K562 (cell line): Measurements from ENCODE around the gene RYR1. TPM values are rescaled to one million over a fixed set of nuclear protein-coding genes. Genes with fewer than 3 reads are reported as not detected.

ENCODE experiments used
- AFF4 ChIP-seq: sonication (generic); formaldehyde crosslinking; IDR thresholded peaks from 2 replicates; pipeline ENCODE4 v1.8.0; 2023; ENCODE audit warnings: mild to moderate bottlenecking, missing genetic modification reagents
- BACH1 ChIP-seq: fragments of 200-800 bp; sonication (Bioruptor generic); IDR thresholded peaks from 2 replicates; pipeline ENCODE4 v1.6.1; 2016; ENCODE audit warnings: missing genetic modification characterization, missing compliant biosample characterization
- CAMTA2 ChIP-seq: fragments of 250-450 bp; sonication (Bioruptor Pico); conservative IDR thresholded peaks from 2 replicates; pipeline ENCODE4 v1.5.1; 2022
- HINFP ChIP-seq: fragments of 450-650 bp; conservative IDR thresholded peaks from 2 replicates; pipeline ENCODE4 v1.6.1; 2016; ENCODE audit warnings: missing genetic modification characterization, low read depth, mild to moderate bottlenecking, control low read depth, missing compliant biosample characterization
- HMGN3 ChIP-seq: IDR thresholded peaks from 2 replicates; pipeline ENCODE4 v1.6.1; 2011; ENCODE audit warnings: borderline replicate concordance, low read depth, mild to moderate bottlenecking, mixed read lengths, low read length; ENCODE audit not compliant: insufficient read length; ENCODE audit errors: extremely low read depth
- LEF1 ChIP-seq: fragments of 450-650 bp; IDR thresholded peaks from 2 replicates; pipeline ENCODE4 v1.6.1; 2016; ENCODE audit warnings: mild to moderate bottlenecking
- NFE2L1 ChIP-seq: fragments of 450-650 bp; IDR thresholded peaks from 2 replicates; pipeline ENCODE4 v1.6.1; 2016; ENCODE audit warnings: missing genetic modification characterization, low read depth, mild to moderate bottlenecking, missing compliant biosample characterization, moderate library complexity, borderline replicate concordance
- SNRNP70 ChIP-seq: fragments of 200-400 bp; formaldehyde crosslinking; optimal IDR thresholded peaks from 2 replicates; pipeline ENCODE3; 2017; ENCODE audit warnings: low read depth, low read length
- YY1 ChIP-seq, 3 experiments: IDR thresholded peaks; 2 replicates each; pipeline ENCODE4 v1.6.1; 2011; ENCODE audit warnings: low read length in 2 of 3, mild to moderate bottlenecking in 2 of 3, moderate library complexity in 2 of 3, borderline replicate concordance in 1 of 3, control low read depth in 1 of 3, low read depth in 1 of 3; ENCODE audit not compliant: insufficient read depth in 3 of 3, insufficient replicate concordance in 2 of 3, control insufficient read depth in 1 of 3, insufficient read length in 1 of 3; ENCODE audit errors: extremely low read depth in 1 of 3
- ZNF79 ChIP-seq: fragments of 250-450 bp; sonication (Bioruptor Pico); IDR thresholded peaks from 2 replicates; pipeline ENCODE4 v1.4.0; 2020; ENCODE audit warnings: low read depth, mild to moderate bottlenecking, moderate library complexity
- polyA plus RNA-seq, 8 experiments: library from polyadenylated mRNA; depleted of rRNA in 4 of 8; stranded (reverse) in 5 of 8; unstranded in 3 of 8; fragments of >200 nt; fragmentation: Nextera tagmentation in 2 of 8; fragmentation: Illumina TruSeq in 1 of 8; extraction: Ambion mirVana in 2 of 8; extraction: Trizol in 1 of 8; gene quantifications; 2 replicates each; pipeline versions ENCODE4 v1.2.1 to v1.2.3, GENCODE V29; 2011 to 2014; ENCODE audit warnings: inconsistent platforms in 1 of 8, missing spikeins in 1 of 8
- total RNA-seq, 7 experiments: library from RNA; depleted of rRNA in 6 of 7; stranded (reverse); fragments of >200 nt in 6 of 7; fragmentation: Illumina TruSeq in 2 of 7; extraction: Trizol in 2 of 7; gene quantifications; 2 replicates each; pipeline versions ENCODE4 v1.2.1 to v1.2.3, GENCODE V29; 2011 to 2021; ENCODE audit warnings: low replicate concordance in 1 of 7
- TF ChIP-seq, protein P1 (sequence below): fragments of 450-650 bp; IDR thresholded peaks from 2 replicates; pipeline ENCODE4 v1.7.1; 2018; ENCODE audit warnings: mild to moderate bottlenecking, low read depth; ENCODE audit not compliant: partially characterized antibody

Gene RYR1
- total and polyA plus RNA-seq, 9 of the 15 experiments (the other 6 are each of a cell fraction or from before 2014, with no cell fraction given), result 0.11 to 7.4 (median 3.7) TPM

GRCh38 chr19:38596057-38596981 is 162.8 kb downstream of the RYR1 start (continued):
- TF ChIP-seq, protein P1, sequence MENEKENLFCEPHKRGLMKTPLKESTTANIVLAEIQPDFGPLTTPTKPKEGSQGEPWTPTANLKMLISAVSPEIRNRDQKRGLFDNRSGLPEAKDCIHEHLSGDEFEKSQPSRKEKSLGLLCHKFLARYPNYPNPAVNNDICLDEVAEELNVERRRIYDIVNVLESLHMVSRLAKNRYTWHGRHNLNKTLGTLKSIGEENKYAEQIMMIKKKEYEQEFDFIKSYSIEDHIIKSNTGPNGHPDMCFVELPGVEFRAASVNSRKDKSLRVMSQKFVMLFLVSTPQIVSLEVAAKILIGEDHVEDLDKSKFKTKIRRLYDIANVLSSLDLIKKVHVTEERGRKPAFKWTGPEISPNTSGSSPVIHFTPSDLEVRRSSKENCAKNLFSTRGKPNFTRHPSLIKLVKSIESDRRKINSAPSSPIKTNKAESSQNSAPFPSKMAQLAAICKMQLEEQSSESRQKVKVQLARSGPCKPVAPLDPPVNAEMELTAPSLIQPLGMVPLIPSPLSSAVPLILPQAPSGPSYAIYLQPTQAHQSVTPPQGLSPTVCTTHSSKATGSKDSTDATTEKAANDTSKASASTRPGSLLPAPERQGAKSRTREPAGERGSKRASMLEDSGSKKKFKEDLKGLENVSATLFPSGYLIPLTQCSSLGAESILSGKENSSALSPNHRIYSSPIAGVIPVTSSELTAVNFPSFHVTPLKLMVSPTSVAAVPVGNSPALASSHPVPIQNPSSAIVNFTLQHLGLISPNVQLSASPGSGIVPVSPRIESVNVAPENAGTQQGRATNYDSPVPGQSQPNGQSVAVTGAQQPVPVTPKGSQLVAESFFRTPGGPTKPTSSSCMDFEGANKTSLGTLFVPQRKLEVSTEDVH, result no peak
- TF ChIP-seq NFE2L1 (tag) (no peak), LEF1 (no peak), CAMTA2 (CRISPR knock-in tag) (no peak), SNRNP70 (no peak), ZNF79 (CRISPR knock-in tag) (no peak), HINFP (tag) (no peak), AFF4 (CRISPR knock-in tag) (no peak), HMGN3 (no peak), YY1 (IDR thresholded peaks at IDR 0.05; ENCODE audit: borderline replicate concordance in 1 of 3, control insufficient read depth in 1 of 3, extremely low read depth in 1 of 3, insufficient read depth in 3 of 3, insufficient read length in 1 of 3, insufficient replicate concordance in 2 of 3, low read depth in 1 of 3, low read length in 2 of 3) (no peak), BACH1 (tag) (no peak)
